ENCODE measurements around the gene OGFR.

OGFR gene

GRCh38 chr20:62800314-62801259, 4.0 kb upstream of the OGFR start:
- Histone ChIP-seq H3K27me3 (ENCODE audit: insufficient read depth, low read depth) (no peaks in the 10 kb centered on the region), H3K27ac (no peak overlapping the region), H3K4me3 (IDR thresholded peaks at IDR 0.05; ENCODE audit: insufficient read depth, low read depth, low read length) (no peak overlapping the region), H3K4me2 (no peak overlapping the region), H4K20me1 (ENCODE audit: insufficient read depth) (no peaks in the 10 kb centered on the region), H3K36me3 (ENCODE audit: insufficient read depth) (peaks cover 7% of the 10 kb centered on the region; the same call in 1 of the 2 replicates), H2AFZ (ENCODE audit: low read depth) (no peak overlapping the region), H3K9ac (no peak overlapping the region), H3K79me2 (ENCODE audit: insufficient read depth, low read depth) (peaks cover 3% of the 10 kb centered on the region), H3K4me1 (ENCODE audit: low read depth, poor library complexity, severe bottlenecking) (peaks cover 11% of the 10 kb centered on the region)
- TF ChIP-seq, protein P1, sequence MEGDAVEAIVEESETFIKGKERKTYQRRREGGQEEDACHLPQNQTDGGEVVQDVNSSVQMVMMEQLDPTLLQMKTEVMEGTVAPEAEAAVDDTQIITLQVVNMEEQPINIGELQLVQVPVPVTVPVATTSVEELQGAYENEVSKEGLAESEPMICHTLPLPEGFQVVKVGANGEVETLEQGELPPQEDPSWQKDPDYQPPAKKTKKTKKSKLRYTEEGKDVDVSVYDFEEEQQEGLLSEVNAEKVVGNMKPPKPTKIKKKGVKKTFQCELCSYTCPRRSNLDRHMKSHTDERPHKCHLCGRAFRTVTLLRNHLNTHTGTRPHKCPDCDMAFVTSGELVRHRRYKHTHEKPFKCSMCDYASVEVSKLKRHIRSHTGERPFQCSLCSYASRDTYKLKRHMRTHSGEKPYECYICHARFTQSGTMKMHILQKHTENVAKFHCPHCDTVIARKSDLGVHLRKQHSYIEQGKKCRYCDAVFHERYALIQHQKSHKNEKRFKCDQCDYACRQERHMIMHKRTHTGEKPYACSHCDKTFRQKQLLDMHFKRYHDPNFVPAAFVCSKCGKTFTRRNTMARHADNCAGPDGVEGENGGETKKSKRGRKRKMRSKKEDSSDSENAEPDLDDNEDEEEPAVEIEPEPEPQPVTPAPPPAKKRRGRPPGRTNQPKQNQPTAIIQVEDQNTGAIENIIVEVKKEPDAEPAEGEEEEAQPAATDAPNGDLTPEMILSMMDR (conservative IDR thresholded peaks at IDR 0.05; ENCODE audit: low read depth, low read length), result no peak

- H4K20me1 ChIP-seq (ENCODE audit: insufficient read depth), result no peaks in the 10 kb centered on the region
- peaks cover 16% of the 10 kb centered on the region for H3K4me1 ChIP-seq (ENCODE audit: low read depth, poor library complexity, severe bottlenecking)
- peaks cover 12% of the 10 kb centered on the region for H3K79me2 ChIP-seq (ENCODE audit: insufficient read depth, low read depth)
- peaks cover 7% of the 10 kb centered on the region; the same call in 1 of the 2 replicates for H3K36me3 ChIP-seq (ENCODE audit: insufficient read depth)
- no peak overlapping the region for H3K9ac ChIP-seq
- no peak overlapping the region for H3K27ac ChIP-seq
- H3K4me2 ChIP-seq, result no peak overlapping the region
- H2AFZ ChIP-seq (ENCODE audit: low read depth), result no peak overlapping the region
- no peaks in the 10 kb centered on the region for H3K27me3 ChIP-seq (ENCODE audit: insufficient read depth, low read depth)
- TF ChIP-seq, protein P1 (conservative IDR thresholded peaks at IDR 0.05; ENCODE audit: low read depth, low read length), result no peak
- no peak overlapping the region for H3K4me3 ChIP-seq (IDR thresholded peaks at IDR 0.05; ENCODE audit: insufficient read depth, low read depth, low read length)
Measured at GRCh38 chr20:62801284-62802010, 3.2 kb upstream of the OGFR start.

- H3K79me2 ChIP-seq (ENCODE audit: insufficient read depth, low read depth), result peaks cover 17% of the 10 kb centered on the region
- no peak overlapping the region for H3K4me3 ChIP-seq (IDR thresholded peaks at IDR 0.05; ENCODE audit: insufficient read depth, low read depth, low read length)
- H2AFZ ChIP-seq (ENCODE audit: low read depth), result no peak overlapping the region
- H3K9ac ChIP-seq, result no peak overlapping the region
- H4K20me1 ChIP-seq (ENCODE audit: insufficient read depth), result no peaks in the 10 kb centered on the region
- H3K27ac ChIP-seq, result no peak overlapping the region
- peaks cover 18% of the 10 kb centered on the region for H3K4me1 ChIP-seq (ENCODE audit: low read depth, poor library complexity, severe bottlenecking)
- TF ChIP-seq, protein P1 (conservative IDR thresholded peaks at IDR 0.05; ENCODE audit: low read depth, low read length), result no peak
- H3K27me3 ChIP-seq (ENCODE audit: insufficient read depth, low read depth), result no peaks in the 10 kb centered on the region
- H3K4me2 ChIP-seq, result no peak overlapping the region
- peaks cover 7% of the 10 kb centered on the region; the same call in 1 of the 2 replicates for H3K36me3 ChIP-seq (ENCODE audit: insufficient read depth)
Measured at GRCh38 chr20:62802026-62802712, 2.5 kb upstream of the OGFR start.

GRCh38 chr20:62804021-62804626, 511 bp upstream of the OGFR start:
- TF ChIP-seq, protein P1 (conservative IDR thresholded peaks at IDR 0.05; ENCODE audit: low read depth, low read length), result 0 out of 2 replicates have a peak, but pooled peaks have one; percentile 24
- H3K27me3 ChIP-seq (ENCODE audit: insufficient read depth, low read depth), result no peaks in the 10 kb centered on the region
- H2AFZ ChIP-seq (ENCODE audit: low read depth), result peak overlapping the region; percentile 85
- no peaks in the 10 kb centered on the region; the same call in 1 of the 2 replicates for H3K36me3 ChIP-seq (ENCODE audit: insufficient read depth)
- no peaks in the 10 kb centered on the region for H4K20me1 ChIP-seq (ENCODE audit: insufficient read depth)
- peak overlapping the region; percentile 77 for H3K4me2 ChIP-seq
- H3K27ac ChIP-seq, result no peak overlapping the region
- no peak overlapping the region for H3K9ac ChIP-seq
- no peak overlapping the region for H3K4me3 ChIP-seq (IDR thresholded peaks at IDR 0.05; ENCODE audit: insufficient read depth, low read depth, low read length)
- H3K79me2 ChIP-seq (ENCODE audit: insufficient read depth, low read depth), result peaks cover 24% of the 10 kb centered on the region
- peaks cover 17% of the 10 kb centered on the region for H3K4me1 ChIP-seq (ENCODE audit: low read depth, poor library complexity, severe bottlenecking)

All from KMS-11 (cell line).